ENCODE data around the gene HOXC10.

Gene HOXC10

DNA sequence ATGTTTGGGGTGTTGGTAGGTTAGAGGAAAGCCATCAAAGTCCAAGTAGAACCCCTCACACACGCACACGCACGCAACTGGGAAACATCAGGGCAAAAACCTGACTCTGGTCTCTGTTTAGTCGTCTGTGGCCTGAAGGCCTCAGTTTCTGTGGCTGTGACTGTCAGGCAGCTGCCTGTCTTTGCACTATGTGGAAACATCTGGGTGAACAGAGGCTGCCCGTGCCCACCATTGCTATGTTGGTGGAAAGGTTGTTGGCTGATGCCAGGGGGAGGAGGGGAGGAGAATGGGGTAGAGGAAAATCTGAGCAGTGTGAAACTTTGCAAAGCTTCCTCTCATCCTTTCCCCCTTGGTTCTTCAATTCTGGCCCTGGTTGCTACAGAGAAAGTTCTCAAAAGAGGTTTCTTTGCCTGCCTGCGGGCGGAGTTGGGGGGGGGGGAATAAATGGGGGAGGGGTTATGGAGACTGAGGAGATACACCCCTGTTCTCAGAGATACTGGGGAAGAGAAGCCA lies 7.5 kb downstream of the HOXC10 start:
- DNase-seq: no peak

DNA sequence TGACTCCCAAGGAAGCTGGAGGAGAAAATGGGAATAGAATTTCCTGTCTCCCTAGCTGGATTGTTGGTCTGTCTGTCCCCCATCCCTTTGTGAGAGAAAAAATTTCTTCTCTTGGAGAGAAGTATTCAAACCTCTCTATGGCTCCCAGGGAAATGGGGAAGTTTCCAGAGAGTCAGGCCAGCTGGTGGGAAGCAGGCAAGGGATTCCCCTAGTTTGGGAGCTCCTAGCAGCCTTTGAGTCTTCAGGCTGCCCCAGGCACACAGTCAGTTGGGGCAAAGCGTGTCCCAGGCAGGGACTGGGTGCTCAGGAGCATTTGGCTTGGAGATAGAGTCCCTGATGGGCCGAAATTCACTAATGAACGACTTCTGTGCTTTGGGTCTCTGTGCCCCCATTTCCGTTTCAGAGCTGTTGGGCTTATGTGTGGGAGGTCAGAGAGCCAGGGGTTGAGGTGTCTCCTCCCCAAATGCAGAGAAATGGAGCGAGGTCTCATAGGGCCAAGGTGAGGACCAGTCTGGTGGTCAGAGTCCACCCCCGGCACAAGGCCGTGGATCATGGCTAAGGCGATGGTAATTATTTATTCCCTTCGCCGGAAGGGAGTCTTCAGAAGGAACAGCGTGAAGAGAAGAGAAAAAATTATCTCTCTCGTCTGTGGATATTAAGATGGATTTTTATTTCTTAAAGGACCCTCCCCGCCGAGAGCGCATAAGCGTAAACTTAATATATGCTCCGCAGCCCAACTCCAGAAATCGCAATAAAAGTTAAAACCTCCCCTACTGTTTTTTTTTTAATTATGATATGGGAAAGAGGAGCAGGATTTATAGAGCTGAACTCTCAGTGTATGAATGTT lies 8.4 kb downstream of the HOXC10 start:
- no peak for DNase-seq

DNA sequence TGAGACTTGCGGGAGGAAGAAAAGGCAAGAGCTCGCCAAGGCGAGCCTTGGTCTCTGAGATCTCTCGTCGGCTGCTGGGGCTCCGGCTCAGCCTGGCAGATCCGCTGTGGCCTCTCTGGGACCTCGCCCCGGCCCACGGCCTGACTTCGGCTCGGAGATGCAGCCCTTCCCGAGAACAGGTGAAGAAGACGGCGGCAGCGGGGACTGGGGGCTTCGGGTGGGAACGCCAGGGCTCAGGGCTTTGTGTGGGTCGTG lies 9.0 kb downstream of the HOXC10 start:
- DNase-seq: no peak

DNA sequence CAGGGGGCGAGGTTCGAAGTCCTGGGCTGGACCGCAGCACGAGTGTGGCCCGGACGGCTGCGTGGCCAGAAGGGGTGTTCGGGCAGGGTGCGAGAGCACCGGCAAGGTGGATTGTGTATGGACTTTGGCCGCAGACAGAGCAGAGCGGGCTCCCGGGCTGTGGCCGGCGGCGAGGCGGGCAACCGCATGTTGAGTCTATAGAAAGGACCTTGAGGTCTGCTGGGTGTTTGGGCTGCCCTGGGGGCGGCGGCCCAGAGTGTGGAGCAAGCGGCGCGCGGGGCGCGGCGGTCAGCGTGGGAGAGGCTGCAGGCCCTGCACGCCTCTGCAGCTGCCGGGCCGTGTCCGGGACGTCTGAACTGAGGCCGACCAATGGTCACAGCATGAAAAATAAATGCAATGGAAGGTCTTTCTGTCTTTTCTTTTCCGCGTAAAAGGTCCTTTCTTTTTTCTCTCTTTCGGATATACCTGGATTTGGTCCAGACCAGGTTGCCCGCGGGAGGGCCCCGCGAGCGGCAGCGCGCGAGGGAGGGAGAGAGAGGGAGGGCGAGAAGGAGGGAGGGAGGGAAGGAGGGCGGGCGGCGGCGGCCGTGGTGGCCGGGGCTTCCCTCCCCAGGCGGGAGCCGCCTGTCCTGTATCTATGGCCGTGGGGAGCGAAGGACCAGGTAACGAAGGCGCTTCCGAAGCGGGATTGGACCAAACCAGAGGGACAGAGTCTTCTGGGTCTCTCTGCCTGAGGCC lies 9.5 kb downstream of the HOXC10 start:
- no peak for DNase-seq

DNA sequence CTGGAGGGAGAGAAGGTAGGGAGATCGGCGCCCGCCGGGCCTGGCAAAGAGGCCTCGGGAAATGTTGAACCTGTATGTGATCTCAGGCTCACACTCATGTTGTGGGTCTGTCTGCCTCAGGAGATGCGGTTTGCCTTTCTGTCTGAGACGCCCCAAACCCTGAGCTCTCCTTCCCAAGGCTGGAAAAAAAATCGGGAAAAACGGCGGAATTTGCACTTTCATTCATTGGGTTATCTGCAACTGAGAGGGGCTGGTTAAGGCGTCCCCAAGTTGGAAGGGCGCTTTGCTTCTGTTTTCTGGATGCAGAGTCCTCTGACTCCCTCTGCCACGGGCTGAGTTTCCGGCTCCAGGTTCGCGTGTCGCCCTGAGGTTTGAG lies 10.0 kb downstream of the HOXC10 start:
- no peak for DNase-seq

DNA sequence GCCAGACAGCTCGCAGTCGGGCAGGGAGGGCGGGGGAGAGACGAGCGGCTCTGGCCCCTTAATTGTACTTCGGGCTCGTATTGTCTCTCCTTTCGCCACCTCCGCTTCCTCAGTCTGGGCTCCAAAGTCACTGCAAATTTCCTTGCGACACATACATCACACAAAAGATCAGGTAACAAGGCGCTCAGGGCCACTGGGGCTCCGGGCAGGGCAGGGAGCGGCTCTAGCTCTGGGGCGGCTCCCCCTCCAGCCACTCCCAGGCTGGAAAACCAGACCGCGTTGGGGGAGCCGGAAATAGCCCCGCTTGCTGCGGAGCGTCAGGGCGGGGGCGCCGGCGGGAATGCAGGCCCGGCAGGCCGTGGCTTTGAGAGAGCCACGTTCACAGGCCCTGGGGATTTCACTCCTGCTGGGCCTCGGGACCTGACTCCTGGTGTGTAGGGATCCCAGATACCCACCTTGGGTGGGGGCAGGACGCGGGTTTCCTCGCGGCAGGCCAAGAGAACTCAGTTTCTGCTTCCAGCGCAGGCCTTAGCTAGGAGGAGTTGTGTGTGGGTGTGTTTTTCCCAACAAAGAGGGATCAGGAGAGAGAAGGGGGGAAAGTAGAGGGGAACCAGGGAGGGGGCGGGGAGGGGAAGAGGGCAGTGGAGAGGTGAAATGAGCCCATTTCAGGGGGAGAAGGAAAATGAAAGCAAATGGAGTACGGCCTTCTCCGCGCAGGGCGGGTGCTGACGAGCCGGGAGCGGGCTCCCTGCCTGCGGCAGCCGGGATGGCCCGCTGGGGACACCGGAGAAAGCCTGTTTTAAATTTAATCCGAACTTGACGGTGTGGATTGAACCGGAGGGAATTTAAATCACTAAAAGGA lies 10.7 kb downstream of the HOXC10 start:
- DNase-seq: no peak

DNA sequence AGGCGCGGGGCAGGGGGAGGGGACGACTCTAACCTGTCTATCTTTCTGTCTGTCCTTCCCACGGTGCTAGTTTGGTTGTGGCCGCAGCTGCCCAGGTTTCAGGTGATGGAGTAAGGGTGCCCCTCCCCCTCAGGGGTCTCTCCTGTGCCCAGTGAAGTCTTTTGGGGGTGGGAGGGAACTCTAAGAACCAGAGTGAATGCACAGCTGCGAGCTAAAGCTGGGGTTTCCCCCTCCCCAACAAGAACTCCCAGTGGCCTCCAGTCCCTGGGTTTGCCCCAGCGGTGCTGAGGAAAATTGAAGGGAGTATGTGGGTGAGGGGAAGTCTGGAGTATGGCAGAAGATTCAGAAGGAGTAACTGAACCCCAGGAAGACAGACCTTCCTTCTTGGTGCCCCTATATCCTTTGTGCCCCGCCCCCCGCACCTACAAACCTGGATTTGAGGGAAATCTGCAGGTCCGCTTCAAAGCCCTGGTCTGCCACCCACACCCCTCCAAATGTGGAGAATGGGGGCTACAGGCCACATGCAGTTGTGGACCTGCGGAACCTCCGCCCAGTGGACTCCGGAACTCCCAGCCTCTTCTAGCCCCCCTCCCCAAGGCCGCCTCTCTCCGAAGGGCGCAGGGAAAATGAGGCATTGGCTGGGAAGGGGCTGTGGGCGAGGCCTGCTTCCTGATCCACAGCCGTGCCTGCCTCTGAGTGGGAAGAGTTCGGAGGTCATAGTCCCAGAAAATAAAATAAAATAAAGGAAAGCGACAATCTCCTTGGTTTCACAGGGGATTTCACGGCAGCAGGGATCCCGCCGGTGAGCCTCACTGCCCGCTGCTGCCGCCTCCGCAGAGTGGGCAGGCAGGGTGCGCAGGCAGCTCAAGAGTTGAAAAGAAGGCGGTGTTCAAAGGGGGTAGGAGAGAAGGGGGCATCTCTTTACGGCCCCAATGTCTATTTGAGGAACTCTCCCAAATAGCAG lies 11.6 kb downstream of the HOXC10 start:
- DNase-seq: no peak

DNA sequence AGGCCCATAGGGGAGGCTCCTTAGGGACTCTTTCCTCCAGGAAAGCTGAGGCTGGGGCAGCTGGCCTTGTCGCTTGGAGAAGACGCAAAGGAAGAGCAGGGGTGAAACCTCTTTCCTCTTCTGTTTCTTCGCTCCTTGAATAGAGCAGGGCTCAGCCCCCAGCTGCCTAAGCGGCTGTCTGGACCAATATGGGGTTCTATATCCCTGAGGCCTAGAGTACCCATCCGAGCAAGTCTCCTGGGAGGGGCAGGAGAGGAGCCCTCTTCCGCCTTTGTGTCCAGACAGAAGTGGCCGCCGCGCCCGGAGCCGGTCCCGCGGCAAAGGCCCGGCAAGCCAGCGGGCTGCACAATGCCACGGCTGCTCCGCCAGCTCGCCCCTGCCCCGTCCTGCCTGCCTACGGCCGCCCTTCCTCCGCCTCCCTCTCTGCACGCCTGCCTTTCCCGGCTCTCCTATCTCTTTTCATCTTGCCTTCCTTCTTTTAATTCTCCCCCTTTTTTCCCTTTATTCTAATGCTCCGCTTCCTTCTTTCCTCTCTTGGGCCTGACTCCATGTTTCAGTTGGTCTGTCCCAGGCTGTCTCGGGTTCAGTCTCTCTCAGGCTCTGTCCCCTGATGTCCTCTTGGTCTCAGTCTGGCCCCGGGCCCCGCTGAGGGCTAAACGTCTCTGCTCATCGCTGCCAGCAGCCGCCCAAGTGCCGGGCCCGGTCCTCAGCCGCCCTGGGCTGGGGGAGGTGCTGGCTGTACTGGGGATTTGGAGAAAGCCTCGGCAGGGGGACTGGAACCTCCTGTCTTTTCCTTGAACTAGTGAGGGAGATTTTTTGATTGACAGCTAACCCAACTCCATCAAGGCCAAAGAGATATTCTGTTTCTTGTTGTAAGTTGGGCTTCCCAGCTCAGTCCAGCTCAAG lies 12.5 kb downstream of the HOXC10 start:
- no peak for DNase-seq

DNA sequence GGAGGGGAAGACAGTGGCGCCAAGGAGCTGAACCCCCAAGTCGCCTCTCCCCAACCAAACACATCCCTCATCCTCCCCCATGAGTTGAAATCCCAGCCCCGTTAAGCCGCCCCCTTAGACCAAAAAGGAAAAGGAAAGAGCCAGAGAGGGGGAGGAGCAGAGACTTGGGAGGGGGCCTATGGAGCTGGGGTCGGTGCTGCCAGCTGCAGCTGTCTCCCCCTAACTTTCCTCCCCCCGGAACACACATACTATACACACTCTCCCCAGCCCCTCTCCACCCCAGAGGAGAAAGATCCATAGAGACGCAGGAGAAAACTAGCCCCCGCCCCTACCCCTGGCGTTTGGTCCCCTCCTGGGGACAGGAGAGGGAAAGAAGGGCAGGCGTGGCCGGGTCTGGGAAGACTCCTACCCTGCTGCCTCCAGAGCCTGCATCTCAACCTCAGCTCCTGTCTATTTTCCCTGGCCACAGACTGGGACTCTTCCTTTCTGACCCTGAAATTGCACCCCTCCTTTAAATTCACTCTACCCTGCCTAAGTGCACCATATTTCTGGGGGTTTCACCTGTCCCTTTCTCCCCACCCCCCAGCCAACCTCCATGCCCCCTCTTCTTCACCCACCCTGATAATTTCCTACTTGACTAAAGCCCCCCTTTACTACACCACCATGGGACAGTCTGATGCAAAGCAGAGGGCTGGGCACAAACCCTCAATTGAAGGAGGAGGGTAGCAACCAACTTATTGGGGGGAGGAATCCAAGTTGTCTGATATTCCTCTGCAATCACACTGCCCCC lies 13.4 kb downstream of the HOXC10 start:
- no peak for DNase-seq

DNA sequence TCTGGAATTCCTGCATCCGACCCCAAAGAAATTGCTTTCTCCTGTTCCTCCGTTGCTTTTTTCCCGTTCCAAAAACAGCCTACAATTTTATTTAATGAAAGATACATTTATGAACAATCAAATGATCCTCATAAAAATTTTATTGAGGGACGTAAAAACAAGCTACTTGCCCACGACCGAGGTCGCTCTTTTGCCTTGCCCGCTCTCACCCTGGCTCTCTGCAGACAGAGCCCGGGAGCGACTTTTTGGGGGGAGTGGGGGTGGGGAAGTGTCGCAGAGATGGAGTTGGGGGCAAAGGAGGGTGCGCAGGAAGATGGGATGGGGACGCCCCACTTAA lies 13.9 kb downstream of the HOXC10 start:
- no peak for DNase-seq

DNA sequence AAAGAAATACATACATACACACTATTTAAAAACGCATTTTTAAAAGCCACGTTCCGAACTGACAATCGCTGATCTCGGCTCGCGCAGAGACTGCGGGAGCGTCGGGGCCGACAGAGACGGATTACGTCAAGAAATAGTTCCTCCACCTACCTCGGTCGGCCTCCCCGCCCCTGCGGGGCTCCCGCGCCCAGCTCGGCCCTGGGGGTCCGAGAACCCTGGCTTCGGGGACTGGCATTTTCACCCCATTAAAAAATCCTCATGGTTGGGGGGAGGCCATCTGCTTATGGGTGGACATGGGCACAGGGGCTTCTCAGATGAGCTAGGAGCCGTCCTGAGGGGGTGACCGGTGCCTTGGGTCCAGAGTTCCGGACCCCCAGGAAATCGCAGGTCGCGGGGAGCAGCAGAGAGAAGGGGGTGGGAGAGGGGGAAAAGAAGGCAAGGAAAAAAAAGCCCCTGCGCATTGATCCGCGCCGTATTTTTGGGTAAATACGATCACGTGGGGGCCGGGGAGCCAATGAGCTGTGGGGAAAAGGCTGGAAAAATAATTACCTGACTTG lies 14.7 kb downstream of the HOXC10 start:
- no peak for DNase-seq

DNA sequence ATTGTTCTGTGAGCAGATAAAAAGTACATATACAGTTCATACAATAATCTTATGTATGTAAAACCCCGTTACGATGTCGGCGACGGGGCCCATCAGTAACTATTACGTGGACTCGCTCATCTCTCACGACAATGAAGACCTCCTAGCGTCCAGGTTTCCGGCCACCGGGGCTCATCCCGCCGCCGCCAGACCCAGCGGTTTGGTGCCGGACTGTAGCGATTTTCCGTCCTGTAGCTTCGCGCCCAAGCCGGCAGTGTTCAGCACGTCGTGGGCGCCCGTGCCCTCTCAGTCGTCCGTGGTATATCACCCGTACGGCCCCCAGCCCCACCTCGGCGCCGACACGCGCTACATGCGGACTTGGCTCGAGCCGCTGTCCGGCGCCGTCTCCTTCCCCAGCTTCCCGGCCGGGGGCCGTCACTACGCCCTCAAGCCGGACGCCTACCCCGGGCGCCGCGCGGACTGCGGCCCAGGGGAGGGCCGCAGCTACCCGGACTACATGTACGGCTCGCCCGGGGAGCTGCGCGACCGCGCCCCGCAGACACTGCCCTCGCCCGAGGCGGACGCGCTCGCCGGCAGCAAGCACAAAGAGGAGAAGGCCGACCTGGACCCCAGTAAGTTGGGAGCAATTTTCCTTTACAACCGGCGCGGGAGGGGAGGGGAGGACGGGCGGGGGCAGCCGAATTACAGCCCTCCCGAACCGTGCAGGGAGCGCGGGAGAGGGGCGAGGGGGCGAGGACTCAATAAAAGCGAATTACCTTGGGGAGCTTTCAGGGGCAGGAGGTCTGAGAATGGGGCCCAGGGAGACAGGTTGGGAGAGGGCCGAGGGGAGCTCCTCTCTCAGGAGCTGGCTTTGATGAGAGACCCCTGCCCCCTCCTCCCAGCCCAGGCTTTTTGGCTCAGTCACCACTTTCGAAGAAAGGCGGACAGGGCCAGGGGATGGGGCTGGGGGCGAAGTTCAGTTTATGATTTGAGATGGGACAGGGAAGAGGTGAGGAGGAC lies 15.5 kb downstream of the HOXC10 start, which contains the start of gene HOXC9:
TSS of gene HOXC9 (plus strand) at position 46 of the 999 bp plus-strand sequence. CDS start at position 74, 28 bp downstream.
- no peak for DNase-seq

DNA sequence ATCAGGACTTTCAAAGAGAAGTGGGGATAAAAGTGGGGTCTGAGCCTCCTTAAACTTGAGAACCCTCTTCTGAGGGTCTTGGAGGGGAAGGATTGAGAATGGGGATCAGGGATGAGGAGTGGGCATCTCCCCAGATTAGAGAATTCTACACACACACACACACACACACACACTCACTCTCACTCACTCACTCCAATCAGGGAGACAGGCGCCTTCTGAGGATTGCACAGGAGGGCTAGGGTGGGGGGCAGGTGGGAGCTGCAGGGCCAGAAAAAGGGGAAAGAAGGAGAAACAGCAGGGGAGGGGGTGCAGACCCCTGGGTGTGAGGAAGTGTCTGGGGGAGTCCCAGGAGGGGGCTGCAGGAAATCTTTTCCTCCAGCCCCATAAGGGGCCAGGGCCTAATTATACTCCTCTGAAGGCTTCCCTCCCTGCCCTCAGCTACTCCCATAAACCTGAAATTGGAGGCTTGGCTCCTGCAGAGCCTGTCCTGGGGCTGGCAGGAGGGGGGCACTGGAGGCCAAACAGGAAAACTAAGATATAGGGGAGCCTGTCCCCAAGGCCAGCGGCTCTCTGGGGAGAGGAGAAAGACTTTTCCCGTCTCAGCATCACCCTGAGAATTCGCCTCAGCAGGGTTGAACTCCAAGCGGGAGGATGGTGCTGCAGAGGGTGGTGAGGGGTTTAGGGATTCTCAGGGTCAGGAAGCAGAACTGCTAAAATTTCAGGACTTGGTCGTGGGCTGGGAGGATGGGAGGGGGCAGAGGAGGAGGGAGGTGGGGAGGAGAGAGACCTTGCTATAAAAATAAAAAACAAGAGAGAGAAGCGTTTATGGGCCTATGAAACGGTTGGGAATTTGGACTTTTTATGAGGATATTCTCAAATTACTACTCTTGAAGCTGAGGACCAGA lies 16.6 kb downstream of the HOXC10 start:
- no peak for DNase-seq

DNA sequence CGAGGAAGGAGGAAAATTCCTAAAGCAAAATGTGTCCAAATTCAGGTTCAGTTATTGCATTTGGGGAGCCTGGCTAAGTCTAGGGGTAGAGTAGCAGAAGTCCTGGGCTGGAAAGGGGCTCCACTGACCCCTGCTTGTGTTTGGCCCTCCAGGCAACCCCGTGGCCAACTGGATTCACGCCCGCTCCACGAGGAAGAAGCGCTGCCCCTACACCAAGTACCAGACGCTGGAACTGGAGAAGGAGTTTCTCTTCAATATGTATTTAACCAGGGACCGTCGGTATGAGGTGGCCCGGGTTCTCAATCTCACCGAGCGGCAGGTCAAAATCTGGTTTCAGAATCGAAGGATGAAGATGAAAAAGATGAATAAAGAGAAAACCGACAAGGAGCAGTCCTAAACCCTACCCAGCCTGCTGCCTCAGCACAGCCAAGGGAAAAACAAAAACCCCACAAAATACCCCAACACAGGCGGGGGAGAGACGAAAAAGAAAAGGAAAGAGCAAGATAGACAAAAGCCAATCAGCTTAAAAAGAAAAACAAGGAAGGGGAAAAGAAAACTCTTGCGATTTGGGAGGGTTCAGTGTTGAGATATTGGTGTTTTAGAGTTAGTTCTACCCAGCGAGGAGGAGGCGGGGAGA lies 17.4 kb downstream of the HOXC10 start:
- DNase-seq: no peak

DNA sequence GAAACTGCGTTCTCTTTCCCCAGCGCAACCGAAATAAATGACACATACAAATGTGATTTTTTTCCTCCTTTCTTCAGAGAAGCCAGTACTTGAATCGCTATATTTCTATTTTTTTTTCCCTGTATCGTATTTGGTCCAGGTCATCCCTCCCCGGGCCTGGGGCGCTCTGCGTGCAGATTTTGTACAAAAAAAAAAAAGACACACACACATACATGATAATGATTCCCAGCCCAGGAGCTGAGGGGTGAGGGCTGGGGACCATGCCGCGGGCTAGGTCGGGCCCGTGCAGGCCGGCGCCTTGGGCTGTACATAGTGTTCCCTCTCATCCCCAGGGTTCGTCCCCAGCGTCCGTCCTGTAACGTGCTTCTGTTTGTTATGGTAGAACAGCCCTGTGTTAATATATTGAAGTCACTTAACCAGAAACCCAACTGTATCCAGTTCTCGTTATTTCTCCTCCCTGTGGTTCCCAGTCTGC lies 18.0 kb downstream of the HOXC10 start:
- DNase-seq: no peak

DNA sequence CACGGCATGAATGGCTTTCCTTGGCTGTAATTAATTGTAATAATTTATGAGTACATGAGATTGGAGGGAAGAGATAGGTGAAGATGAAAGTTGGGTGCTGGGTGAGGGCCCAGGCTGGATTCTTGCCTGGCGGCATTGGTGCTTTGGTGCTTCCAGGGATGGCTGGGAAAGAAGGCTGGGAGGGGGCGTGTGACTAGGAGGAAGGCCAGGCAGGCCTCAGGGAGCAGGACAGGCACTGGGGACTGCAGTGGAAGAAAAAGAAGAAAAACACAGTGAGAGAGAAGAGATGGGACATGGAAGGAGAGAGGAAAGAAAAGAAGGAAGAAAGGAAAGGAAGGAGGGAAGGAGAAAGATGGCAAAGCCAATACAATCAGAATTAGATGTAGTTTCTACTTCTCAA lies 18.7 kb downstream of the HOXC10 start:
- DNase-seq: no peak
